Measurements from ENCODE around the gene ZIK1. TPM values are rescaled to one million over a fixed set of nuclear protein-coding genes. Genes with fewer than 3 reads are reported as not detected.
A peak's percentile ranks its signal among the peaks of the same experiment; 100 is the strongest.

ZIK1 gene
- total and polyA plus RNA-seq, 9 of the 15 experiments (the other 6 are each of a cell fraction or from before 2014, with no cell fraction given): 0.03 to 0.42 (median 0.15) TPM; not detected in 1

- TF ChIP-seq PATZ1 (CRISPR knock-in tag; IDR thresholded peaks at IDR 0.05; ENCODE audit: borderline replicate concordance) (no peak), ZBTB33 (CRISPR knock-in tag; IDR thresholded peaks at IDR 0.05) (no peak), USF1 (CRISPR knock-in tag; IDR thresholded peaks at IDR 0.05) (0 out of 2 replicates have a peak, but pooled peaks have one; percentile 9), FOXK1 (CRISPR knock-in tag; IDR thresholded peaks at IDR 0.05; ENCODE audit: borderline replicate concordance) (no peak), HNRNPUL1 (IDR thresholded peaks at IDR 0.05; ENCODE audit: low read length) (no peak), ZNF764 (CRISPR knock-in tag; IDR thresholded peaks at IDR 0.05; ENCODE audit: low read depth) (no peak), CBFA2T2 (conservative IDR thresholded peaks at IDR 0.05) (no peak), ZNF699 (CRISPR knock-in tag; IDR thresholded peaks at IDR 0.05; ENCODE audit: insufficient replicate concordance) (no peak), KDM5B (IDR thresholded peaks at IDR 0.05; ENCODE audit: insufficient replicate concordance, low read depth, low read length) (peak; percentile 75), ARHGAP35 (IDR thresholded peaks at IDR 0.05; ENCODE audit: partially characterized antibody) (no peak), SRF (CRISPR knock-in tag; IDR thresholded peaks at IDR 0.05) (no peak), PHF8 (IDR thresholded peaks at IDR 0.05; ENCODE audit: borderline replicate concordance, low read length) (peak; percentile 74; the same call in 1 of the 2 replicates), ZNF354B (CRISPR knock-in tag; IDR thresholded peaks at IDR 0.05) (no peak), SPI1 (IDR thresholded peaks at IDR 0.05; ENCODE audit: borderline replicate concordance, low read depth, low read length) (no peak), GABPB2 (CRISPR knock-in tag; conservative IDR thresholded peaks at IDR 0.05) (no peak), POLR2B (IDR thresholded peaks at IDR 0.05; ENCODE audit: low read depth, partially characterized antibody) (peak; percentile 52), ZNF436 (CRISPR knock-in tag; IDR thresholded peaks at IDR 0.05) (no peak), ZFP36 (IDR thresholded peaks at IDR 0.05; ENCODE audit: low read depth, low read length, partially characterized antibody) (no peak), L3MBTL2 (IDR thresholded peaks at IDR 0.05) (no peak), EP400 (IDR thresholded peaks at IDR 0.05) (peak; percentile 68; the same call in 1 of the 2 replicates), CHCHD3 (CRISPR knock-in tag; IDR thresholded peaks at IDR 0.05) (no peak), SRSF7 (optimal IDR thresholded peaks at IDR 0.05; ENCODE audit: low read depth, low read length) (no peak), NKRF (IDR thresholded peaks at IDR 0.05; ENCODE audit: borderline replicate concordance) (no peak)
Observed at GRCh38 chr19:57559404-57560025, 24.4 kb upstream of the ZIK1 start, which contains the start of gene ZNF550 (continued).

All from K562 (cell line).